GM18868 (cell line): ENCODE data around the gene AK4.

ENCODE experiments used
- ATAC-seq: cut with Tn5 transposase; IDR thresholded peaks from one replicate; pipeline ENCODE4 v1.9.1; 2021; ENCODE audit warnings: mild to moderate bottlenecking, moderate library complexity; ENCODE audit not compliant: unreplicated experiment

The AK4 gene

GRCh38 chr1:65243491-65243890 is 95.5 kb downstream of the AK4 start:
- peak; percentile 51 for ATAC-seq

GRCh38 chr1:65245295-65245694 is 97.3 kb downstream of the AK4 start:
- no peak for ATAC-seq

- no peak for ATAC-seq
Observed at GRCh38 chr1:65247419-65248359, 99.7 kb downstream of the AK4 start.

GRCh38 chr1:65250826-65251225 is 102.8 kb downstream of the AK4 start:
- no peak for ATAC-seq

GRCh38 chr1:65253800-65254319 is 105.9 kb downstream of the AK4 start:
- ATAC-seq: peak; percentile 38

GRCh38 chr1:65254320-65255034 is 106.5 kb downstream of the AK4 start:
- peak; percentile 98 for ATAC-seq

- ATAC-seq: no peak
Observed at GRCh38 chr1:65255035-65255655, 107.1 kb downstream of the AK4 start.

- ATAC-seq: no peak
Observed at GRCh38 chr1:65255656-65256050, 107.7 kb downstream of the AK4 start.

- no peak for ATAC-seq
Observed at GRCh38 chr1:65256860-65257708, 109.1 kb downstream of the AK4 start.

GRCh38 chr1:65258106-65258505 is 110.1 kb downstream of the AK4 start:
- no peak for ATAC-seq

GRCh38 chr1:65259816-65260215 is 111.8 kb downstream of the AK4 start:
- no peak for ATAC-seq

GRCh38 chr1:65260851-65261473 is 113.0 kb downstream of the AK4 start:
- peak; percentile 80 for ATAC-seq

GRCh38 chr1:65263286-65263685 is 115.3 kb downstream of the AK4 start:
- no peak for ATAC-seq

GRCh38 chr1:65264197-65264929 is 116.4 kb downstream of the AK4 start:
- no peak for ATAC-seq

- no peak for ATAC-seq
Observed at GRCh38 chr1:65265296-65265650, 117.3 kb downstream of the AK4 start.

- peak; percentile 53 for ATAC-seq
Observed at GRCh38 chr1:65265651-65266351, 117.8 kb downstream of the AK4 start.

- no peak for ATAC-seq
Observed at GRCh38 chr1:65266476-65266875, 118.5 kb downstream of the AK4 start.

- ATAC-seq: no peak
Observed at GRCh38 chr1:65267271-65267670, 119.3 kb downstream of the AK4 start.

- ATAC-seq: no peak
Observed at GRCh38 chr1:65267683-65268082, 119.7 kb downstream of the AK4 start.
